ENCODE data around the gene ALAD.

Gene ALAD

DNA sequence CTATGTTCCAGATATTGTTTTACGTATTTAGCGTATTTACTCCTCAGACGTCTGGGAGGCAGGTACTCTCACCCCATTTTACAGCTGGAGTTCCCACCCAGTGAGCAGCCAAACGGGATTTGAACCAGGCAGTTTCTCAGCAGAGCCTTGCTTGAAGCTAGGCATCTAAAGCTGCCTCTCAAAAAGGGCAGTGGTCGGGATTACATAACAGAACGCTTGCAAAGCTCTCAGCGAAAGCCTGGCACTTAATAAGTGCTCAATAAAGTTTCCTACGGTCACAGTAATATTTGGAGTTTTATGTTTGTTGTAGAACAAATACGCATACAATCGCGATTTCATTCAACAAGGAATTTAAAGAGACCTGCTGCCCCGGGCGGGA, 52.0 kb downstream of the ALAD start:
- no peak for DNase-seq (ENCODE audit: low read depth, low spot score)

- no peak for DNase-seq (ENCODE audit: low read depth, low spot score)
These were observed 52.6 kb downstream of the ALAD start for GRCh38 chr9:113348437-113348836.

DNA sequence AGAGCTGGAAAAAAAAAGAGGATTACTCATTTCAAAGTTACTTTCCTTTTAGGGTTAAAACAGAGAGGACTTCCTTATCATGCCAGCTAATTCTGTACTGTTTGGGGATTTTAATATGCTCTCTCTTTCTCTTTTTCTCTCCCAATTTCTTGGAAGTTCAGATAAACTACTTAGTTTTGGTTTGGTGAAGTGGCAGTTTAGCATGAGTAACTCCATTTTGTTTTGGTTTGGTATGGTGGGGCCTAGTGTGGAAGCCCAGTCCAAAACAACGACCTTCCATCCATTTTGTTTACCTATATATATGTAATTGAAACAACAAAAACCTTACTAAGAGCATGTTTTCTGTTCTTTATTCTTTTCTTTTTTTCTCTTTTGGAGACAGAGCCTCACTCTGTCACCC, 55.4 kb downstream of the ALAD start:
- DNase-seq (ENCODE audit: low read depth, low spot score): no peak

DNA sequence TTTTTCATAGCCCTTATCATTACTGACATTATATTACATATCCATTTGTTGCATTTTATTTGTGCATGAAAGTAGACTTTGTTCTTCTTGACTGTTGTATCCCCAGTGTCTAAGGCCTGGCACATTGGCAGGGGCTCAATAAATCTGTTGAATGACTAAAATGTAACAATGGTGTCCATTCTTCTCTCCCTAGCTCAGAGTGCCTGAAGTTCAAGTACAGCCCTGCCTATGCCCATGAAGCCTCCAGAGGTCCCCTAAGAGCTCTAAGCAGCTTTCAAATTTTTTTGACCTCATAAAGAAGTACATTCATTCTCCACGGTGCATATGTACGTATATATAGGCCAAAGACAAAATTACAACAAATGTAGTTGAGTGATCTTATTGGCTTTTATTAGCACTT, 55.9 kb downstream of the ALAD start:
- no peak for DNase-seq (ENCODE audit: low read depth, low spot score)

DNA sequence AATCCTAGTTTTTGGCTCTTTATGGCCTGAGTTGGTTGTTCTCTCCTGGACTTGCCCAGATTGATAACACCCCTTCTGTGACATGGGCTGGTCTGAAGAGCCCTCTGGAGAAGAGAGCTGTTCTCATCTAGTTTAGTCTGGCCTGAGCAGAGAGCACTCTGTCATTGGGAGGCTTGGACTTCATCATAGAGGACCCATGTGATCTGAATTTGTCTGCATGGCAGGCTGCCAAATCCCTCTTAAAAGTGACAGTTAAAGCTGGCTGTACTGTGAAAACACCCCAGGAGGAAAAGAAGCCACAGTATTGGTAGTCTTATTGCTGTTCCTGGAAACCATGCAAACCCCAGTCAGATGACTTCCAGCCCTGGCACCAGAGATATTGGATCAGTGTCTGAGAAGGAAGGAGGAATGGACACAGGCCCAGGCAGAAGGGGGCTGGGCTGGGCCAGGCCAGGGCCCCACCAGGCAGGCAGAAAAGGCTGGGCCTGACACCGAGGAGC, 57.3 kb downstream of the ALAD start:
- DNase-seq (ENCODE audit: low read depth, low spot score): no peak

DNA sequence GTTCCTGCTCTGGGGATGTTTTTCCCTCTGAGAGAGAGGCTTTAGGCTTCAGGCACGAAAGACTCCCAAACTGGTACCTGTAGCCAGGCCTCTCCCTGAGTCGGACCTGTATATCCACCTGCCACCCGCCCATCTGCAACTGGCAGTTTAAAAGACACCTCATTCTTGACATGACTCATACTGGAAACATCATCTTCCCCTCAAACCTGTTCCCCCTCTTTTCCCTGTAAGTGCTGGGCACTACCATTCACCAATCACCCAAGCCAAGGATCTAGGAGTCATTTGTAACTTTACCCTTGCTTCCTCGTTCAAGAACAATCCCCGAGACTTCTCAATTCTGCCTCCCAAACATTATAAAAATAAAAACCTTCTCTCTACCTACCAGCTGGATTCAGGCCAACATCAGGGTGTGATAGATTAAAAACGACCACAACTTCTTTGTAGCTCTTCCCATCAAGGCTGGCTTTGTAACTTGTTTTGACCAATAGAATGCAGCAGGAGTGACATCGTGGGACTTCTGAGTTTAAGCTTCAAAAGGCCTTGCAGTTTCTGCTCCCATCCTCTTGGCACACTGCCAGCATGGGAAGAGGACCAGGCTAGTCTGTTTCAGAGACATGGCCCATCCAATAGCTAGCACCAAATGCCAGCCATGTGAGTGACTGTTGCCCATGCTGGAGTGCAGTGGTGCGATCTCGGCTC, 59.2 kb downstream of the ALAD start:
- no peak for DNase-seq (ENCODE audit: low read depth, low spot score)

- DNase-seq (ENCODE audit: low read depth, low spot score): peak; percentile 56
These were observed 60.9 kb downstream of the ALAD start, which contains the start of gene WDR31 for GRCh38 chr9:113340011-113340699. Gene WDR31 (minus strand): TSS chr9:113340275. CDS start chr9:113332022, 8,253 bp downstream.

DNA sequence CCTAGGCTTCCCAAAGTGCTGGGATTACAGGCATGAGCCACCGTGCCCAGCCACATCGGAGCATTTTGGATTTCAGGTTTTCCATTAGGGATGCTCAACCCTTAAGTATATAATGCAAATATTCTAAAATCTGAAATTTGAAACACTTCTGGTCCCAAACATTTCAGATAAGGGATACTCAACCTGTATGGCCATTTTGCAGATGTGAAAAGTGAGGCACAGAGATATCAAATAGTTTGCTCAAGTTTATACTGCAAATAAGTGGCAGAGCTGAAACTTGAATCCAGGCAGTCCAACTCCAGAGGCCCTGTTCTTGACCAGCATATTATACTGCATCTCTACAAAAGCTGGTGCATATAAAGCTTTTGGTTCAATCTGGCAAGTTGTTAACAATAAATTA, 63.4 kb downstream of the ALAD start:
- no peak for DNase-seq (ENCODE audit: low read depth, low spot score)

Data from iPS DF 19.7 (cell line).